DMS 273 (cell line): ENCODE results near the gene NENF.
"Not testable (repeated sequence)": the region's sequence is repeated elsewhere in the genome, so short reads cannot be mapped to it uniquely, and the experiment has no call there.

Source experiments
- DNase-seq: peaks from one replicate; lab custom pipeline; 2025; ENCODE audit not compliant: unreplicated experiment; lab: John Stamatoyannopoulos, UW

NENF gene

DNA sequence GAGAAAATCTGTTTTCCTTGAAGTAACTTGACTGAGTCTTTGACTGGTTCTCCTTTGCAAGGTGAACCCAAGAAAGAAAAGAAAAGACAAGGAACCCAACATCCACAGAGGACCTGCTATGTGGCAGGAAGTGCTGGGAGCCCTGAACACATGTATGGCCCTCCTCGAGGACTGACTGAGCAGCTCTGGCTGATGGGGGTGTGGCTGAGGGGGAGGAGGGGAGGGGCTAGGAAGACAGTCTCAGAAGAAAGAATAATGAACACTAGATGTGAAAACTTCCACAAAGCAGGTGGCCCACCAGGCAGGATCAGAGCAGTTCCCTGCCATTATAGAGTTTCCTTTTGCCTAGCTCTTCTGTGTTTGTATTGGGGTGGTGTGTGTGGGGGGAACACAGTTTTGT, 26.1 kb downstream of the NENF start:
- peak; percentile 16 for DNase-seq

DNA sequence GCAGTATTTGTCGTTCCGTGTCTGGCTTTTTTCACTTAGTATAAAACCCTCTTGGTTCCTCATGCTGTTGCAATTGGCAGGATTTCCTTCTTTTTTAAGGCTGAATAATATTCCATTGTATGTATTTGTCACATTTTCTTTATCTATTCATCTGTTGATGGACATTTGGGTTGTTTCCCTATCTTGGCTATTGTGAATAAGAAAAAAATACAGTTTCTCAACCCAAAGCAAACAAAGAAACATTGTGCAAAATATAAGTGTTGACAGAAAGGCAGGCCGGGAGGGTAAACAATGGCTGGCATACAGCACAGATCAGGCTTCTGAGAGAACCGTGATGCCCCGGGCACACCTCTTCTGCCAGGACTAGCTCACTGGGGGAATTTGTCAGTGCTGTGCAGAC, 26.9 kb downstream of the NENF start:
- DNase-seq: no peak

DNA sequence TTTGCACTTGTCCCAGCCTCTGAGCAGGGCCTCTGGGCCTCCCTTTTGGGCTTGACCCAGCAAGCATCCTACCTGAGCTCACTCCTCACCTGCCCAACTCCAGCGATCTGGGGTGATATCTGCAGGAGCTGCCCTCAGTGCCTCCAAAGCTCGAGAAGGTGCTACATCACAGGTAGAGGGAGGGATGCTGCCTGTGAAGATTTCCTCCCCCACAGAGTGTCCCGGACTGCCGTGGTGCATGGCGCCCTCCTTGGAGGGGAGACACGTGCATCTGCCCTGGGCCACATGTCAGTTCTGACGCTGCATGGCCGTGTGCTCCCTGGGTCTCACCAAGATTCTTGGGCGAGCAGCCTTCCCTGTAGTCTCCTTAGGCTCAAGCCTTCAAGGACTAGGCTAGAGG, 27.7 kb downstream of the NENF start:
- DNase-seq: no peak

DNA sequence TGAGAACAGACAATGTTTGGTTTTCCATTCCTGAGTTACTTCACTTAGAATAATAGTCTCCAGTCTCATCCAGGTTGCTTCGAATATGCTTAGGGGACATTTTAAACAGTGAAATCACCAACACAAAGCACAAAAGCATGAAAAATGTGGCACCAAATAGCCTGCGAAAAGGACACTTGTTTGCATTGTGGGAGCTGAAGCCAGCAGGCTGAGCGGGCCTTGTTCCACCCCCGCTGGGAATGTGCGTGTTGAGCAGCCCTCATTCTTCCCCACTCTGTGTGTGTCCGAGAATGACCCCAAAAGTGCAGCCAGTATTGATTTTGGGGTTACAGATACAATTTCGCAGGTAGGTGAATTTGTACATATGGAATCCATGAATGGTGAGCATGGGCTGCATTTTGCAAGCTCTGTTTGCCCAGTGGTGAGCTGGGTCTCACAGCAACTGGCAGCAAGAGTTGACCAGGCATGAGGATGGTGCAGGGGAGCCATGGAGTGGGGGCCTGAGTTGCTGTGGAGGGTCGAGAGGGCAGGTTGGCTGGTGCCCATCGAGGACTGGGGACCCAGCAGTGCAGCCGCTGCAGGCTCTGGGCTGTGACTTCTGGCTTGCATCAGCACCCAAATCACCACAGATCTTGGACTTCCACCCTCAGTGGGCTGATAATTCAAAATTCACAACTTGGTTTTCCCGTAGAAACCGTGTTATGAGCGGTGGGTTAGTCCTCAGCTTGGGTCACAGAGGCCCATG, 29.4 kb downstream of the NENF start:
- DNase-seq: no peak

DNA sequence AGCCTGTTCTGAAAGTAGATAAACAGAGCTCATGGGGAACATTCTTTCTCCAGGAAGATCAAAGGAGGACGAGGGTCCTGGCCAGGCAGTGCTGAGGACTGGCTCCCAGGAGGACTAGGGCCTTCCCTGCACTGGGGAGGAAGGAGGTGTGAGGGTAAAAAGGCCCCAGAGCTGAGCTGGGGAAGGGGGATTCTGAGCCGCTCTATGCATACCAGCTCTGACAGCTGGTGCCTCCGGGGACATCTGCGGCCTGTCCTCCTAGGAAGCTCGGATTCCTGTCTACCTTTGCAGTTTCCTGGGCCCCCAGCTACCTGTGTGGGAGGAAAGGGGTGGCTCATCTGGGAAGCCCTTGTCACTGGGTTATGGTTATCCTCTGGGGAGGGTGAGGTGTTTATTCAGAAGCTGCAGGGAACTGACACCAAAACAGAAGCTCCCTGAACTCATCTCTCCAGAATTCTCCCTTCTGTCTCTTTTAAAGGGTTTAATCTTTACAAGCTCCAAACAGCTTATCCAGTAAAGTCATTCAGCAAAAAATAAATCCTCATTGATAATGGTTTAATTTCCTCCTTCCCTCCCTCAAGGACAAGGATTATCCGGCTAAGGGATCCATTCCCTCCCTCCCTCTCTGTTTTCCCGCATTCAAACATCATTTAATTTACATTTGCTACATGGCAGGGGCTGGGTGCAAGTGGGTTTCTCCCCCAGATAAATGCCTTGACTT, 31.0 kb downstream of the NENF start:
- DNase-seq: no peak

DNA sequence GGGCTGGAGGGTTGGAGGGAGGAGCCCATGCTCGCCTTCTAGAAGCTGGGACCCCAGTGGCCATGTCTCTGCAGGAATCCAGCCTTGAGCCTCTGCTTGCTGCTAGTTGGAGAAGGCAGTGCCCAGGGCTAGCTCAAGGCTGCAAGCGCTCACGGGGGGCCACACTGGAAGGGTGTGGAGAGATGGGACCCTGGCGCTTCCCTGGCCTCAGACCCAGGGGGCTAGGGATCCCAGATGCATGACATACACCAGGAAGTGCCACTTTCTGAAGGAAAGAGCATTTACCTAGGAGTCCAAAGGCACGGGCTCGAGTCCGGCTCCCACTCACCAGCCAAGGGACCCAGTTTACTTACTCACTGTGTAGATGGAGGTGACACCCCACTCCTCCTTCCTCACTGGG, 32.6 kb downstream of the NENF start:
- DNase-seq: no peak

DNA sequence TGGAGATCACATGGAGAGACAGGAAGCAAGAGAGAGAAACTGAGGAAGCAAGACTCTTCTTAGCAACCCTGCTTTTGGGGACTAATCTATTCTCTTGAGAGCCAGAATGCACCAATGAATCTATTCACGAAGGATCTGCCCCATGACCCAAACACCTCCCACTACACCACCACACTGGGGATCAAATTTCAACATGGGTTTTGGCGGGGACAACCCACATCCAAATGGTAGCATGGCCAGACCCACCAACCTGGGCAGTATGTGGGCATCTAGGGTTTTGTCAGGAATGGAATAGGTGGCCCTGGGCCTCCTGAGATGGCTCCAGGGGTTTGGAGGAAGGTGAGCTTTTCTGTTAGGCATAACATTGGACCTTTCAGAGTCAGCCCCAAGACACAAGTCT, 33.7 kb downstream of the NENF start:
- no peak for DNase-seq

DNA sequence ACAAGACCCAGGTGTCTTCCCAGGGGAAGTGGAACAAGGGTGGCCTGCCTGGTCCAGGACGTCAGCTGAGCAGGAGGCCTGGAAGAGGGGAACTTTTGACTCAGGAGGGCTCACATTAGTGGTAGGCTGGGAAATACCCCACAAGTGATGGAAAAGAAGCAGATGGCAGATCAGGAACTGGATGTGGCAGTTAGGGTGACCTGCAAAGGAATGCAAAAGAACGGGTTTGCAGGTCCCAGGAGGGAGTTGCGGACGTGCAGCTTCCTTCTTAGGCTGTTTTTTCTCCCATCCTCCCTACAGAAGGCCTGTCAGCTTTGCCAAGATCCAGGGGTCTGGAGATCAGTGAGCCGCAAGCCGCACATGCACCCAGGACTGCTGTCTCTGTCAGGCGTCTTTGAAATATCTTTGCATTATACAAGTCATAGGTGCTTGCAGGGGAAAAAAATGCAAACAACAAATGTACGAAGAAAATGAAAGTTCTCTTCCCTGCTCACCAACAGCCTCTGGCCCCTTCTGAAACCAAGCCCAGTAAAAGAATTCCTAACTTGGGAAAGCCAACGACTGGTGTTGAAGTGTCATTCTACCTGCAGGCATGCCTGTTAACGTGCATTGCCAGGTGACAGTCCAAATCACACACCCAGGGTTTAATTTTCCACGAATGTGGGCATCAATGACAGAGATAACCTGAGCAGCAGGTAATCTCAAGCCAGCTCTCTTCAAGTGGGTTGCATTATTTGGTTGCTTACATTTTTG, 34.4 kb downstream of the NENF start:
- DNase-seq: no peak

DNA sequence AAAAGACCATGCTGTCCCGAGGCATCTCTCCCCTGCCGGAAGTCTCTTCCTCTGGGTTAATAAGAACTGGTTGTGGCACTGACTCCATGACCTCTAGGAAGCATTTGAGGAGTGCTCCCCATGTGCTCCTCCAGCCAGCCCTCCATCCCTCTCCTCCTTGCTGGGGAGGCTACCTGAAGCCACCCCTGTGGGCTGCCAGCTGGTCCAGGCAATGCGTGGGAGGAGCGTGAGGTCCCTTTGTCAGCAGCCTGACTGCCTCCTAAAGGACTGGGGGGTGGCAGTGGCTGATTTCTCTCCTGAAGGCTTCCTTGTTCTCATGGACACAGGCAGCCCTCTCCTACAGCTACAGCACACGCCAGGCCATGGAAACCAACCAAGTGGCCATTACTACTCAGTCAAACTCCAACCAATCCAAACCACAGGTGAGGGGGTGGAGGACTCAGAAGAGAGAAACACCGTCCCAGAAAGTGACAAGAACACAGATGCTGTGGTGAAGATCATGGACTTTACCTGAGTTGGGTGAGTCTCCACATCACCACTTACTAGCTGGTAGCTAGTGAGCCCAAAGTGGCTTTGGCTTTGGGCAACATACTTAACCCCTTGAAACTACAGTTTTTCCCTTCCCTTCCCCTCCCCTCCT, 35.2 kb downstream of the NENF start:
- peak; percentile 39 for DNase-seq

DNA sequence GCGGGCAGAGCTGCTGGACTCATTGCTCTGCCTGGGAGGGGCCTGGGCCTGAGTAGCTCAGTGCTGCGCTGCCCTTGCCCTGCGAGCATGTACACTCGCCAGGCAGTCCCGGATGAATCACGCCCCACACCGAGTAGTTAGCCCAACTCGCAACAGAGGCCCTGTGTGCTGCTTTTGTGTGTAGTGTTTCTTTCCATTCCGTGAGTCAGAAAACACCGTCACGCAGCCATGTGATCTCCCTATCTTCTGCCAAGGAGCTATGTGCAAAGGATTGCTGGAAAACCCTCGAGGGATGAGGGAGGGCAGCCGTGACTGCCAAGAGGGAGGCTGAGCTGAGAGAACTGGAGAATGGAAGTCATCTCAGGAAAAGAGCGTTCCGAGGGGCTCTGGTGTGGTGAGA, 37.3 kb downstream of the NENF start:
- DNase-seq: peak; percentile 24

DNA sequence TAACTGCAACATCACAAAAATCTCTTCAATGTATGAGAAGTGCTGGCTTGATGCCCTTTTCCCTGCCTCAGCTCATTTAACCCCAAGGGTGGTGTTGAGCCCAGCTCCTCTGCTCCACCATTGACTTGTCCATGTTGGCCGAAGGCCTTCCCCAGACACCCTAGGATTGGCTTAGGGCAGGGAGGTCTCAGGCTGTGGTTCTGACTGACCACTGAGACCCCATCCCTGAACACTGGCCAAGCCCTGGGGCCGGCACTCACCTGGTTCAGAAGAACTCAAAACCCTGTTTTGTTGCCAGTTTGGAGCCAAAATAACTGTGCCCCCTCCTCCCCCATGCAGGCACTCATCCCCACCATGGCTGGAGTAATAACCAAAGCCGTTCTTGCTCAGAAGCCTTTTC, 38.6 kb downstream of the NENF start:
- DNase-seq: no peak

DNA sequence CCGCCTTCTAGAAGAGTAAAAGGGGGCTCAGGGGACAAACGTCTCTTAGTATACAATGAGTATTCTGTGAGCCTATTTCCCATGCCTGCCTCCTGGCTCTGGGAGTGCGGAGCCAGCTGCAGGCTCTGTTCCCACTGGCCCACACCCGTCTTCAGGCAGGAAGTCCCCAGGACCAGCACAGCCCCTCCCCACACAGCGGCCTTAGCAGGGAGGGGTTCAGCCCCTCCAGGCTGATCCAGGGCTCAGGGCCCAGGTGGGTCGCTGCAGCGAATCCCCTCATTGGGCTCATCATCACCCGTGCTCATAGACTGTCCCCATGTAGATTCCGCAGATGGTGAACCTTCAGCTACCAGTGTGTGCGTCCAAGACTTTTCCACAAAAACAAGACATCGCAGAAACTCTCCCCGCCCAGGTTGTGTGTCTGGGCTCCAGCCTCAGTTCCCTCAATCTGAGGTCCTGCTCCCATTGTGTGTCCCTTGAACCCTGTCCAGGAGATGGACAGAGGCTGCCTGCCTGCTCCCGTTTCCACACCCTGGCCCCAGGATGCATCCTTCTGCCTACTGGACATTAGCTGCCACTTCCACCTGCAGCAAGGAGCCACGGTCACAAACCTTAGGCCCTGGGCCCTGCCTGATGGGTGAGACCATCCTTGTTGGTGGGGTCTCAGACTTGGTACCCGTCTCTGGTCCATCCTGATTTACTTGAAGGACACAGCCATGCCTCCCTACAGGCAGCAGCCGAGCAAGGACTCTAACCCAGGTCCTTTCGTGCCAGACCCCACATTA, 39.4 kb downstream of the NENF start:
- no peak for DNase-seq

DNA sequence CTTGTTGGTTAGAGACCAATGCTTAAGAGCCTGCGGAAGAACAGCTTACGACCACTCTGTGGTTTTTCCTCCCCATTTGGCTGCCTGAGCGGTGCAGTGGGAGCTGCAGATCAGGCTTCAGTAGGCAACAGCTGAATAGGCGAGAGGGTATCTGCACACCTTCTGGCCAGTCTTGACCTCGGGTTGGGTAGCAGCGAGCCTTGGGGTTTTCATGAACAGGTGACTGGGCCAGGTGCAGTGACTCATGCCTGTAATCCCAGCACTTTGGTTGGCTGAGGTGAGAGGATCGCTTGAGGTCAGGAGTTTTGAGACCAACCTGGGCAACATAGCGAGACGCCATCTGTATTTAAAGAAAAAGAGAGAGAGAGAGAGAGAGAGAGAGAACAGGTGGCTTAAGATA, 41.0 kb downstream of the NENF start:
- DNase-seq: no peak

DNA sequence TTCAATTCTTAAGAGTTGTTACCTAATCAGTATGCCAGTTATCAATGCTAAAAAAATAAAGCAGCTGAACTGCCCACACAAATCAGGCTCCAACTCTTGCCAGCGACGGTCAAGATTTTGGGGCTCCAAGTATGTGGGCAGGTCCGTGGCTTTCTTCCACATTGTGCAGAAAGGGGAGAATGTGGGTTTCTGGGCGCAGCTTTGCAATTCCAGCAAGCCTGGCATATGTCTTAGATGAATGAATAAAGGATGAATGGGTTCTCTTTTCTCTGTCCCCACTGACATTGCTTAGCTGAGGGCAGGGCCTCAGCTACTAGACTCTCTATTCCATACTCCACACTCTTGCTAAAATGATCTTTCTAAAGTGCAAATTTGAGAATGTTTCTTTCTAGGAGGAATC, 42.4 kb downstream of the NENF start:
- no peak for DNase-seq

DNA sequence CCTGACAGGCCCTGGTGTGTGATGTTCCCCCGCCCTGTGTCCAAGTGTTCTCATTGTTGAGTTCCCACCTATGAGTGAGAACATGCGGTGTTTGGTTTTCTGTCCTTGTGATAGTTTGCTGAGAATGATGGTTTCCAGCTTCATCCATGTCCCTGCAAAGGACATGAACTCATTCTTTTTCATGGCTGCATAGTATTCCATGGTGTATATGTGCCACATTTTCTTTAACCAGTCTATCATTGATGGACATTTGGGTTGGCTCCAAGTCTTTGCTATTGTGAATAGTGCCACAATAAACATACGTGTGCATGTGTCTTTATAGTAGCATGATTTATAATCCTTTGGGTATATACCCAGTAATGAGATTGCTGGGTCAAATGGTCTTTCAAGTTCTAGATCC, 43.1 kb downstream of the NENF start:
- not testable (repeated sequence) for DNase-seq

DNA sequence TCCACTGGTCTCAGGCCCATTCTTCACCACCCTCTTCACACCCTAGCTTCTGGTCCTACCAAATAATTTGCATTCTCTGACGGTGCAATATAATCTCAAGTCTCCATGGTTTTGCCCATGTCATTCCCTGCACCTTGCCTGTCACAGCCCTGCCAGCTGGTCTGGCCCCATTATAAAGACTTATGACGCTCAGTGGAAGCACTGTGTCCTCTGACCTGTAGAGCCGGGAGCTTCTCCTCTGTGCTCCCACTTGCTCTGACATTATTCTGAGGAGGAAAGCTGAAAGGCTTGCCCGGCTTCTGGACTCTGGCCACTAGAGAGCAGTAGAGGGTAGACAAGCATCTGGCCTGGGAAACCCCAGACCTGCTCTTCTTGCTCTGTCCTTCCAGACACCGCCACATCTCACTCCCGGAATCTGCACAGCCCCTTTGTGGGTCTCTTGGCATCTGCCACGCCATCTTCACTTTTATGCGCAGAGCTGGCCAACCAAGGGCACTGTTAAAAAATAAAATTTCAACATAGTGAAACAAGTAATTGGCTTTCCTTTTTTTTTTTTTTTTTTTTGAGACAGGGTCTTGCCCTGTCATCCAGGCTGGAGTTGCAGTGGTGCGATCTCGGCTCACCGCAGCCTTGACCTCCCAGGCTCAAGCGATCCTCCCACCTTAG, 44.4 kb downstream of the NENF start:
- DNase-seq: peak; percentile 95

DNA sequence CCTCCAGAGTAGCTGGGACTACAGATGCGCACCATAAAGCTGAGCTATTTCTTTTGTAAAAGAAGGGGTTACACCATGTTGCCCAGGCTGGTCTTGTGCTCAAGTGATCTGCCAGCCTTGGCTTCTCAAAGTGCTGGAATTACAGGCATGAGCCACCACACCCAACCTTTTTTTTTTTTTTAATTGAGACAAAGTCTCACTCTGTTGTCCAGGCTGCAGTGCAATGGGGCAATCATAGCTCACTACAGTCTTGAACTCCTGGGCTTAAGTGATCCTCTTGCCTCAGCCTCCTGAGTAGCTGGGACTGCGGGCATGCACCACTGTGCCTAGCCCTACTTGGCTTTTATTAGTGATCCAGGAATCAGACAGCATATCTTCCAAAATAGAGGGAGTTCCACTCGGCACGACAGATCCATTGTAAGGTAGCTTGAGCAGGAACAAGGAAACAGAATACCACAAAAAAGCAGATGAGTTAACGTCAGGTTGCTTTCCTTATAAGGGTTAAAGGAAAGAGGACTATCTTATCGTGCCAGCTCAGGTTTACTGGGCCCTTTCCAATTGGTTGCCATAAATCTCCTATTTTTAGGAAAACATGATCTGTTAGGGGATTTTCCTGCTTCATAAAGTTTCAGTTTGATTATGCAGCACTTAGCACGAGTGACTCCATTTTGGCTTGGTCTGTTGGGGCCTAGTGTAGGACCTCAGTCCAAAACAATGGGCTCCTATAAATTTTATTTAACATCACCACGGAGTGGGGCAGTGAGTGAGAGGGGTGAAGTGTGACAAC, 45.2 kb downstream of the NENF start:
- DNase-seq: no peak

DNA sequence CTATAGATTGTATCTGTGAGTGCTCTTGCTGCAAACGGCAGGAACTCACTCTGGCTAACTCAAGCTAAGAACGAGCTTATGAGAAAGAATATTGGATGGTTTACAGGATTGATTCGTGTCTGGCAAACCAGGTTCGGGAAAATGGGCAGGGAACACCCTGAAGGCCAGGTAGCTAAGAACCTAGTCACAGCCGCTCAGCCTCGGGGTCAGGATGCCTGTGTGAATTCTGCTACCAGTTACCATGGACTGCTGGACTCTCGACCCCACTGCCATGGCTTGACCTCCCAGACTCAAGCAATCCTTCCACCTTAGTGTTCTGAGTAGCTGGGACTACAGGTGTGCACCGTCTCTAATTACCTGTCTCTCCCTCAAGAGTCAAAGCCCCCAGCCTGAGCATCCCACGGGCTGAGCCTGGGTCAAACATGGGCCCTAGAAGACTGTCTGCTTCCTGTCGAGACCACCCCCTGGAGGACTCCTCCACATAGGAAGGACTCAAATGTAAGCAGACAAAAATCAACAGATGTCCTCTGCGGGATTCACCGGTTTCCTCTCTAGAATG, 45.8 kb downstream of the NENF start:
- no peak for DNase-seq

DNA sequence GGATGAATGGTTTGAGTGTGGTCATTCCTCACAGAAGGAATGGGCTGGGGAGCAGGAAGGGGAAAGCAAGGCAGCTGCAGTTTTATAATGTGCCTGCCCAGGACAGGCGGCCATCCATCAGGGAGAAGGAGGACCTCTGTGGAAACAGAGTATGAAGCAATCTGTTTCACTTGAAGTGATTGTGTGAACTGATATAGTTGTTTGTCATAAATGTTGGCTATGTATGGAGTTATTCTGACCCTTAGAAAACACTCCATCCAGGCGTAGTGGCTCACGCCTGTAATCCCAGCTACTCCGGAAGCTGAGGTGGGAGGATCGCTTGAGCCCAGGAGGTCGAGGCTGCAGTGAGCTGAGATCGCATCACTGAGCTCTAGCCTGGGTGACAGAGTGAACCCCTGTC, 46.5 kb downstream of the NENF start:
- no peak for DNase-seq
